HG03025 (cell line): ENCODE data around the gene GPC1.

Experiments
- ATAC-seq: cut with Tn5 transposase; IDR thresholded peaks from one replicate; pipeline ENCODE4 v1.9.1; 2021; ENCODE audit warnings: mild to moderate bottlenecking, moderate library complexity; ENCODE audit not compliant: unreplicated experiment, low FRiP score

The GPC1 gene

GRCh38 chr2:240463866-240464481, 28.5 kb downstream of the GPC1 start:
- ATAC-seq: no peak

GRCh38 chr2:240464514-240465241, 29.2 kb downstream of the GPC1 start:
- ATAC-seq: no peak

GRCh38 chr2:240465268-240465764, 29.9 kb downstream of the GPC1 start:
- ATAC-seq: no peak

- no peak for ATAC-seq
Measured at GRCh38 chr2:240465765-240466578, 30.5 kb downstream of the GPC1 start.

- ATAC-seq: no peak
Measured at GRCh38 chr2:240466579-240467148, 31.2 kb downstream of the GPC1 start.

GRCh38 chr2:240467149-240467642, 31.7 kb downstream of the GPC1 start:
- ATAC-seq: no peak

GRCh38 chr2:240467659-240468302, 32.3 kb downstream of the GPC1 start:
- ATAC-seq: no peak

GRCh38 chr2:240468303-240469238, 33.1 kb downstream of the GPC1 start:
- no peak for ATAC-seq

GRCh38 chr2:240469239-240469636, 33.8 kb downstream of the GPC1 start:
- no peak for ATAC-seq

- no peak for ATAC-seq
Measured at GRCh38 chr2:240469740-240470139, 34.3 kb downstream of the GPC1 start.

GRCh38 chr2:240472078-240472790, 36.8 kb downstream of the GPC1 start:
- ATAC-seq: no peak

GRCh38 chr2:240473211-240473610, 37.7 kb downstream of the GPC1 start:
- no peak for ATAC-seq

- no peak for ATAC-seq
Measured at GRCh38 chr2:240477916-240478315, 42.5 kb downstream of the GPC1 start.

GRCh38 chr2:240478346-240479110, 43.1 kb downstream of the GPC1 start:
- ATAC-seq: no peak

- ATAC-seq: no peak
Measured at GRCh38 chr2:240479111-240479501, 43.6 kb downstream of the GPC1 start.

- no peak for ATAC-seq
Measured at GRCh38 chr2:240480834-240481623, 45.6 kb downstream of the GPC1 start.

GRCh38 chr2:240481720-240482119, 46.3 kb downstream of the GPC1 start:
- no peak for ATAC-seq
